ENCODE measurements around the gene METTL2A.
"Not testable (repeated sequence)": the region's sequence is repeated elsewhere in the genome, so short reads cannot be mapped to it uniquely, and the experiment has no call there.

METTL2A gene

GRCh38 chr17:62473030-62473982, 49.6 kb downstream of the METTL2A start:
- not testable (repeated sequence) for DNase-seq

GRCh38 chr17:62477111-62477510, 53.4 kb downstream of the METTL2A start:
- DNase-seq: not testable (repeated sequence)

DNA sequence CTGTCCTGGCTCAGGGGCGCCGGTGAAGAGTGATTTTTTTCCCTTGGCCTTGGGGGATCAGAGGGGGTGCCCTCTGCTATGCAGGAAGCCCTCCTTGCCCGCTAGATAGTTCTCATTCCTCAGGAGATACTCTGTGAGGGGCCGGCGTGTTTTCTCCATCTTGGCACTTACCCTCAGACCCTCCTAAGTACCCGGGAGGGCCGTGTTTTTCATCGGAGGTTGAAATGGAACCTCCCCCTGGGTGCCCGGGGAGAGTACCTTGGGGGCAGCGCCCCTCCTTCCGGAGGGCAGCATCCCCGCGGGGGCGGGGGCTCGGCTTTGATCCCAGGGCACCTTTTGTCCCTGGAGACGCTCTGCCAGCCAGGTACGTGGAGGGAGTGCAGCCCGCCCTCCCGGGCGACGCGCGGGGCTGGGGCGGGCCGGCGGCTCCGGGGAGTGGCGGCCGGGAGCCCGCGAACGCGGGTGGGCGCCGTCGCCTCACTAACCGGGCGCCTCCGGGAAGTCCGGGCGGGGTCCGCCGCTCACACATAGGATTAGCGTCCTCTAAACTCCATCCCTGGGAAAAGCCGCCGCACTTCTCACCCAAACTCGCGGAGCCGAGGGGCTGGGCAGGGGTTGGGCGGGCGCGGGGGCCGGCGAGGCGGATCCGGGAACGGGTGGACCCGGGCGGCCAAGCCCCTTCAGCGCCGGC, 54.2 kb downstream of the METTL2A start:
- DNase-seq: not testable (repeated sequence)

DNA sequence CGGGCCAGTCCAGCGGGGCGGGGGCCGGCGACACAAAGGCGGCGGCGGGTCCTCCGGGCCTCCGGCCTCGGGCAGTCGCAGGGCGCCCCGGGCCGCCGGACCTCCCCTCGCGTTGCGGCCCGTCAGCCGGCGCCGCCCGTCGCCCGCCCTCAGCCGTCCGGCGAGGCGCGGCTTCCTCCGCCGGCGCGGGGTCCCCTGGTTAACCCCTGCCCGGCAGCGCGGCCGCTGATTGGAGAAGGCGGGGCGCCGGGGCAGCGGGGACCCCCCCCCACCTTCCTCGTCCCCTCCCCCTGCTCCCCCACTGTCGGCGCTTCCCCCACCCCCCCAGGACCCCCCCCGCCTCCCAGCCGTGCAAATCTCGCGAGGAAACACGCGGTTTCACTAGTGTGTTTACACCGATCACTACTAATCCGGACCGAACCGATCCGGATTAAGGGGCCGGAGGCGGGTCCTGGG, 54.8 kb downstream of the METTL2A start, which contains the start of gene TLK2:
Gene TLK2 (plus strand): TSS at position 402 of the 456 bp plus-strand sequence. CDS start 2,301 bp downstream, outside the sequence.
- no peak for DNase-seq

DNA sequence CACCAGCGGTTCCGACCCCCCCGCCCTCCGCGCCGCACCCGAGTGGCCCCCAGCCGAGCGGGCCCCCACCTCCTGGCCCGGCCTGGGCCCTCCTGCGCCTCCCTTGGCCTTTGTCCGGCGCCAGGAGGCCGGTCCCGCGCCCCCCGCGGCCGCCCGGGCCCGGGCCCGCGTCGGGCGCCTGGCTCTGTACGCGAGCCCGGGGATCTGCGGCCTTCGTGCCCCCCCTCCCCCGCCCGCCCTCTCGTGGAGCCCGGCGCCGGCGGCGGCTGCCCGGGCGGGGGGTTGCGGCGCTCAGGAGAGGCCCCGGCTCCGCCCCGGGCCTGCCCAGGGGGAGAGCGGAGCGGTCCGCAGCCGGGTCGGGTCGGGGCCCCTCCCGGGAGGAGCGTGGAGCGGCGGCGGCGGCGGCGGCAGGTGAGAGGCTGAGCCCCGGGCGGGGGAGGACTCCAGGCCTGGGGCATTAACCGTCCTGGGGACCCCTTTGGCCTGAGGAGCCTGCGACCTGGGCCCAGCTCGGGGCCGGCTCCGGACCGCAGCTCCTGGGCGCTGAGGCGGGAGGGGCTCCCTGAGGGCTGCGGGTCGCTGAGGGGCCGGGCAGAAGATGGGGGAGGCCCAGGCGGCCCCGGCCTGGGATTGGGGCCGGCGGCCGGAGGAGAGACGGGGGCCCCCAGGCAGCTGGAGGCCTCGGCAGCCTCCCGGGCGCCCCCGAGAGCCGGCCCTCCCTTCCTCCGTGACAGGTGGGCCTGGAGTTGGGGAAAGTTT, 55.4 kb downstream of the METTL2A start:
- DNase-seq: not testable (repeated sequence)

DNA sequence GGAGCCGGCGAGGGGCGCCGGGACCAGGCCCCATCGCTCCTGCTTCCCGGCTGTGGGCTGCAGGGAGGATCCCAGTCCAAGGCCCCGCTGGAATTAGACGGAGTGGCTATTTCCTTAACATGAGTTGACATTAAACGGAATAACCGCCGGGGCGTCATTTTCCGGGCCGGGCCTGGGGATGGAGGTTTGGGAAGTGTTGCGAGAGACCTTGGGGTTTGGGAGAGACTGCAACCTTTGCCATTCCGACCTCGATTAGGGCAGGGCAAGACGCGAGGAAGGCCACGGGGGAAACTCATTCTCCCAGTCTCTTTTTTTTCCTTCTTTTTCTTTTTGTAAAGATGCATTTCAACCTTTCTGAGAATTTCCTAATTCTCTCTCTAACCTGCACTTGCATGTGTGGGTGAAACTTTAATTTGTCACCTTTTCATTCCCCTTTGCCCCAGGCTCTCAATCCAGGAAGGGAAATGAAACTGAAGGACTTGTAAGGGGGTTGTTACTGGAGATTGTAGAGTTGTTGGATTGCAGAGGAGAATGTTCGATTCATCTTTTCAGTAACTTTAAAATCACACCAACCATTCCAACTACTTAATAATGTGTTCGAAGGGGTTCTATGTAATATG, 56.1 kb downstream of the METTL2A start:
- DNase-seq: not testable (repeated sequence)

DNA sequence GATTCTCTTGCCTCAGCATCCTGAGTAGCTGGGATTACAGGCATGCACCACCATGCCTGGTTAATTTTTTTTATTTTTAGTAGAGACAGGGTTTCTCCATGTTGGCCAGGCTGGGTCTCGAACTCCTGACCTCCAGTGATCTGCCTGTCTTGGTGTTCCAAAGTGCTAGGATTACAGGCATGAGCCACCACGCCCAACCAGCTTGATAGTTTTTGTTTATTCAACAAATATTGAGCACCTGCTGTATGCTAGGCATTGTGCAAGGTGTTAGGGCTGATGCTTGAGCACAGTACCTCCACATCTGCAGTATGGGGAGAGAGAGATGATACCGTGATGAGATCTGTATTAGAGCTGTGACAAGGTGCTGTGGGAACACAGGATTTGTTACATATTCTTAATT, 58.9 kb downstream of the METTL2A start:
- not testable (repeated sequence) for DNase-seq

DNA sequence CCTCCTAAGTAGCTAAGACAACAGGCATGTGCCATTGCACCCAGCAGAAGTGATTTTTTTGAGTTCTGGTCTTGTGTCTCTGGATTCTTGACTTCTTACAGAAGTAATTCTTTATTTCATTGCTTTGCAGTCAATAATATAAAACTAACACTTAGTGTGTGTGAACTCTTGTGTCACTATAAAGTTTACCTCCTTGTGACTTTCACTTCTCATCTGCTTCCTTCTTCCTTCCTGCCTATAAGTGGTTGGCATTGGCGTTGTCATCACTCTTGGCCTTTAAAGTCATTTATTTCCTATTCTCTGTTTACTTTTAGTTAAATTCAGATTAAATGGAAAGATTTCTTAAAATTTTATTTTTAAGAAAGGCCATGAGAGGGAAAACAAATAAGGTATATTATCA, 67.3 kb downstream of the METTL2A start:
- DNase-seq: not testable (repeated sequence)

- not testable (repeated sequence) for DNase-seq
Measured at GRCh38 chr17:62493049-62493655, 69.5 kb downstream of the METTL2A start.

- DNase-seq: not testable (repeated sequence)
Measured at GRCh38 chr17:62494073-62494472, 70.4 kb downstream of the METTL2A start.

DNA sequence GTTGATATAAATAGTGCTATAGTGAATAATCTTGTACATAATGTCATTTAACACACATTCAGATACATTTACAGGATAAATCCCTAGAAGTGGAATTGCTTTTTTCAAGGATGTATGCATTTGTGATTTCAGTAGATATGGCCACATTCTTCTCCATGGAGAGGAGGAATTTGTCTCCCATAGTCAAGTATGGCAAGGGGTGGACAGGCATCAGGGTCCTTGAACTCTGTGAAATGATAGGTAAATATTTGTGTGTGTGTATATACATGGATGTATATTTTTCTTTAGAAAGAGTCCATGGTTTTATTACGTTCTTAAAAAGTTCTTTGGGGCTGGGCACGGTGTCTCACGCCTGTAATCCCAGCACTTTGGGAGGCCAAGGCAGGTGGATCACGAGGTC, 72.6 kb downstream of the METTL2A start:
- not testable (repeated sequence) for DNase-seq

DNA sequence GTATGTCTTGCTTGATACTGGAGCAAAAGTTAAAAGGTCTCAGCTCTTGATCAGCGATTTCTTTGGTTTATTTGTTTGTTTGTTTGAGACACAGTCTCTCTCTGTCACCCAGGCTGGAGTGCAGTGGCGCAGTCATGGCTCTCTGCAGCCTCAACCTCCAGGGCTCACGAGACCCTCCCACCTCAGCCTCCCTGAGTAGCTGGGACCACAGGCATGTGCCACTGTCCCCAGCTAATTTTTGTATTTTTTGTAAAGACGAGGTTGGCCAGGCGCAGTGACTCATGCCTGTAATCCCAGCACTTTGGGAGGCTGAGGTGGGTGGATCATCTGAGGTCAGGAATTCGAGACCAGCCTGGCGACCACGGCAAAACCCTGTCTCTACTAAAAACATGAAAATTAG, 75.1 kb downstream of the METTL2A start:
- not testable (repeated sequence) for DNase-seq

Measured in NCI-H1417 treated with DMSO at 0.1 percent for 48 hours (cell line).